Measurements from ENCODE around the gene KIAA0040.

DNA sequence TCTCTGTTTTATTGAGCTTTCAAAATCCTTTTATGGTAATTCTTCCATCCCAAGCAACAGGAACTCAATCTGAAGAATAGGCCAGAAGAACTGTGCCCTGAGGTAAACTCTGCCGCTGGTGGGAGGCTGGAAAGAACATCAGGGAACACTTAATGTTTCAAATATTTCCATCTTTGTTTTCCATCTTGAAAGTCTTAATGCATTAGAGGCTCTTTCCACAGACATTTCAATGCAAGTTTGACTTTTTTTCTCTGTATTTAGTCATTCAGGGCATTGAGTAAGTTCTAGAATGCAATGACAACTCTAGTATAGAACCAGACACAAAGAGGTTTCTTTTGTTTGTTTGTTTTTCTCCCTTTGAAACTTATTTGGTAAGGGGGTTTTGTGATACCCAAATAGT is 61.5 kb downstream of the KIAA0040 start:
- TF ChIP-seq POLR2A (IDR thresholded peaks at IDR 0.05) (no peak), POLR2AphosphoS5 (IDR thresholded peaks at IDR 0.05; ENCODE audit: insufficient read depth in 1 of 2, low read depth in 1 of 2) (no peak)
- TF ChIP-seq, protein P1, sequence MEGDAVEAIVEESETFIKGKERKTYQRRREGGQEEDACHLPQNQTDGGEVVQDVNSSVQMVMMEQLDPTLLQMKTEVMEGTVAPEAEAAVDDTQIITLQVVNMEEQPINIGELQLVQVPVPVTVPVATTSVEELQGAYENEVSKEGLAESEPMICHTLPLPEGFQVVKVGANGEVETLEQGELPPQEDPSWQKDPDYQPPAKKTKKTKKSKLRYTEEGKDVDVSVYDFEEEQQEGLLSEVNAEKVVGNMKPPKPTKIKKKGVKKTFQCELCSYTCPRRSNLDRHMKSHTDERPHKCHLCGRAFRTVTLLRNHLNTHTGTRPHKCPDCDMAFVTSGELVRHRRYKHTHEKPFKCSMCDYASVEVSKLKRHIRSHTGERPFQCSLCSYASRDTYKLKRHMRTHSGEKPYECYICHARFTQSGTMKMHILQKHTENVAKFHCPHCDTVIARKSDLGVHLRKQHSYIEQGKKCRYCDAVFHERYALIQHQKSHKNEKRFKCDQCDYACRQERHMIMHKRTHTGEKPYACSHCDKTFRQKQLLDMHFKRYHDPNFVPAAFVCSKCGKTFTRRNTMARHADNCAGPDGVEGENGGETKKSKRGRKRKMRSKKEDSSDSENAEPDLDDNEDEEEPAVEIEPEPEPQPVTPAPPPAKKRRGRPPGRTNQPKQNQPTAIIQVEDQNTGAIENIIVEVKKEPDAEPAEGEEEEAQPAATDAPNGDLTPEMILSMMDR (IDR thresholded peaks at IDR 0.05) = no peak
